Fibroblast of peridontal ligament (primary cell): ENCODE measurements around the gene ACP7.
"Not testable (repeated sequence)": the region's sequence is repeated elsewhere in the genome, so short reads cannot be mapped to it uniquely, and the experiment has no call there.

Source experiments
- DNase-seq: peaks from one replicate; pipeline ENCODE4 v3.0.0-alpha.2; 2010; ENCODE audit errors: extremely low read depth

The ACP7 gene

DNA sequence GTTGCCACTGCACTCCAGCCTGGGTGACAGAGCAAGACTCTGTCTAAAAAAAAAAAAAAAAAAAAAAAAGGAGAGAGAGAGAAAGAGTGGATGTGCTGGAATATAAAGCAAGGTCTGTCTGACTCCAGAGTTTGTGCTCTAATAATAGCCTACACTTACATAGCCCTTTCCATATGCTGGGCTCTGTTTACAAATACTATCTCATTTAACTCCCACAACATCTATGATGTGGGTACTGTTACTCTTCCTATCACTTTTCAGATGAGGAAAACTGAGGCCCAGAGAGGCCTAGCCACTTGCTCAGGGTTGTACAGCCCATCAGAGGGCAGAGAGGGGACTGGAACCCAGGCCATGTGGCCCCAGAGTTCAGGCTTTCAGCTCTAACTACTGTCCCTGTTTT is 25.5 kb downstream of the ACP7 start:
- DNase-seq, result no peak

- DNase-seq, result no peak
Observed at GRCh38 chr19:39110263-39110967, 26.2 kb downstream of the ACP7 start.

GRCh38 chr19:39111593-39112199 is 27.5 kb downstream of the ACP7 start:
- no peak for DNase-seq

DNA sequence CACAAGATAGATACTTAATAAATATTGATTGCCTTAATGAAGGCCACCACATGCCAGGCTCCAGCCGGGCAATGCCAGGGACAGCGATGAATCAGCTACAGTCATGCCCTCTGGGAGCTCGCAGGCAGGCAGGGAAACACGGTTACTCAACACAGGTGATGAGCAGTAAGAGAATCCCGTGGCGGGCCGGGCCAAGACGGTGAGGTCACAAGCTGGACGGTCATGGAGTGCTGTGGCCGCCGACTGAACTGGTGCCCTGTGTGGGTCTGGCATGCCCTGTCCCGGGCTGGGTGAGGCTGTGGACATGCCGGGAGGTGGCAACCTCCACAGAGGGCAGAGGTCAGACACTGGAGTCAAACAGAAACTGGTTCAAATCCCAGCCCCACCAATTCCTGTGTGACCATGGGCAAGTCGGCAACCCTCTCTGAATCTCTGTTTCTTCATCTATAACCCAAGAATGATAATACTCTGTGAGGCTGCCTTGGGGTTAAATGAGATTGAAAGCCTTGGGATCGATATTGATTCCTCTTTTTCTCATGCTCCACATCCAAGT is 28.2 kb downstream of the ACP7 start:
- no peak for DNase-seq

DNA sequence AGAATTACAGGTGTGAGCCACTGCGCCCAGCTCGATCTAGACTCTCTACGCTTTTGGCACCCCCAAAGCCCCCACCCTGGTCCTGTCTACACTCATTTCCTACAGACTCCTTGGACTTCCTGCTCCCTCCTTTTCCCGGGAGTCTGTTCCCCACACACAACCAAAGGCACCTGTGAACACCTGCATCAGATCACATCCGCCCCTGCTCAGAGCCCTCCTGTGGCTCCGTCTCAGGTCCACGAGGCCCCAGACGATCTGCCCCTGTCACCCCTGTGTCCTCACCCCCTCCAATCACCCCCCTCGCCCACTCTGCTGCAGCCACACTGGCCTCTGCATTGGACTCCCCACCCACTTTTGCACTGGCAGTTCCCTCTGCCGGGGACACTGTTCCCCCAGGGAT is 29.0 kb downstream of the ACP7 start:
- DNase-seq, result no peak

GRCh38 chr19:39115105-39115847 is 31.1 kb downstream of the ACP7 start:
- no peak for DNase-seq

- DNase-seq, result not testable (repeated sequence)
Observed at GRCh38 chr19:39117023-39117422, 32.9 kb downstream of the ACP7 start.

GRCh38 chr19:39119830-39120229 is 35.7 kb downstream of the ACP7 start:
- no peak for DNase-seq

DNA sequence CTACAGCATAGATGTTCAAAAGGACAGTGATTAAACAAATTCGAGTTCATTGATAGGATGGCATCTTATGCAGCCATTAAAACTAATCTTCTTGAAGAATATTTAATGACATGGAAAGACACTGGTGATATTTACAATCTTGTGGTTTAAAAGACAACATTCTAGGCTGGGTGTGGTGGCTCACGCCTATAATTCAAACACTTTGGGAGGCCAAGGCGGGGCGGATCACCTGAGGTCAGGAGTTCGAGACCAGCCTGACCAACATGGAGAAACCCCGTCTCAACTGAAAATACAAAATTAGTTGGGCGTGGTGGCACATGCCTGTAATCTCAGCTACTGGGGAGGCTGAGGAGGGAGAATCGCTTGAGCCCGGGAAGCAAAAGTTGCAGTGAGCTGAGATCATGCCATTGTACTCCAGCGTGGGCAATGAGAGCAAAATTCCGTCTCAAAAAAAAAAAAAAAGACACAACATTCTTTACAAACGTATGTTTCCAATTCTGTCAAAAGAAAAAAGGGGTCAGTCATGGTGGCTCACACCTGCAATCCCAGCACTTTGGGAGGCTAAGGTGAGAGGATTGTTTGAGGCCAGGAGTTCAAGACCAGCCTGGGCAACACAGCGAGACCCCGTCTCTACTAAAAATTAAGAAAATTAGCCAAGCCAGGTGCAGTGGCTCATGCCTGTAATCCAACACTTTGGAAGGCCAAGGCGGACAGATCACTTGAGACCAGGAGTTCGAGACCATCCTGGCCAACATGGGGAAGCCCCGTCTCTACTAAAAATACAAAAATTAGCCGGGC is 39.0 kb downstream of the ACP7 start:
- no peak for DNase-seq

DNA sequence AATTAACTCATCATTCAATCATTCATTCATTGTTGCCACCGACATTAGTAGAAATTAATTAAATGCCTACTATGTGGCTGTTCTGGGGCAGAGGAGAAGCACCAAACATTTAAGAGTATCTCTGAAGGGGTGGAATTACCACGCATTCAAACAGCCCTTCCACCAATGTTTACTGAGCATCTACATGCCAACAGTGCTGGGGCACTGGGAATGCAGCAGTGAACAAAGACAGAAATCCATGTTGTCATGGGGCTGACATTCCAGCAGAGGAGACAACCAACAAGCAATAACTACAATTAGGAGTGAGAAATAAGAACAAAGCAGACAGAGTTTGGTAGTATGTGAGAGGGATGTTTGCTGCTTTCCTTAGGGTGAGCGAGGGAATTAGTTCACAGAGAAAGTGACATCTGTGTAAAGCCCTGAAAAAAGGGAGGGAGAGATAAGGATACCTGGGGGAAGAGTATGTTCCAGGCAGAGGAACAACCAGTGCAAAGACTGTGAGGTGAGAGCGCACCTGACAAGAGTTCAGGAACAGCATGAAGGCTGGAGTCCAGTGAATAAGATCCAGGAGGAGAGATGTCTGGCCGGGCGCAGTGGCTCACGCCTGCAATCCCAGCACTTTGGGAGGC is 40.1 kb downstream of the ACP7 start:
- no peak for DNase-seq

DNA sequence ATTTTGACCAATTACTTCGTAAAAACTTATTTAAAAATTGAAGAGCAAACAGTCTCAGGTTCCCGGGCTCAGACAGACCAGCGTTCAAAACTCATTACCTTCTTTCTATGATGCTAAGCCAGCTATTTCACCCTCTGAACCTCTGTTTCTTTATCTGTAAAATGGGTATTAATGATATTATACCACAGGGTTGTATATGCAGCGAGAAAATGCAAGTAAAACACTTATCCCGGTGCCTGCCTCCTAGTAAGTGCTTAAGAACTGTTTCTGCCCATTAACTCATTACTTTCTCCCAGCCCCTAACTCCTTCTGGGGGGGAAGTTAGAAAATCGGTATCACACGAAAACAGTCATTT is 41.0 kb downstream of the ACP7 start:
- no peak for DNase-seq

- DNase-seq, result peak; percentile 95
Observed at GRCh38 chr19:39125554-39126311, 41.6 kb downstream of the ACP7 start, which contains the start of gene PAK4. Gene PAK4 (plus strand): TSS chr19:39125786. CDS start chr19:39169554, 43,768 bp downstream.

GRCh38 chr19:39126312-39127187 is 42.4 kb downstream of the ACP7 start:
- DNase-seq, result peak; percentile 43

DNA sequence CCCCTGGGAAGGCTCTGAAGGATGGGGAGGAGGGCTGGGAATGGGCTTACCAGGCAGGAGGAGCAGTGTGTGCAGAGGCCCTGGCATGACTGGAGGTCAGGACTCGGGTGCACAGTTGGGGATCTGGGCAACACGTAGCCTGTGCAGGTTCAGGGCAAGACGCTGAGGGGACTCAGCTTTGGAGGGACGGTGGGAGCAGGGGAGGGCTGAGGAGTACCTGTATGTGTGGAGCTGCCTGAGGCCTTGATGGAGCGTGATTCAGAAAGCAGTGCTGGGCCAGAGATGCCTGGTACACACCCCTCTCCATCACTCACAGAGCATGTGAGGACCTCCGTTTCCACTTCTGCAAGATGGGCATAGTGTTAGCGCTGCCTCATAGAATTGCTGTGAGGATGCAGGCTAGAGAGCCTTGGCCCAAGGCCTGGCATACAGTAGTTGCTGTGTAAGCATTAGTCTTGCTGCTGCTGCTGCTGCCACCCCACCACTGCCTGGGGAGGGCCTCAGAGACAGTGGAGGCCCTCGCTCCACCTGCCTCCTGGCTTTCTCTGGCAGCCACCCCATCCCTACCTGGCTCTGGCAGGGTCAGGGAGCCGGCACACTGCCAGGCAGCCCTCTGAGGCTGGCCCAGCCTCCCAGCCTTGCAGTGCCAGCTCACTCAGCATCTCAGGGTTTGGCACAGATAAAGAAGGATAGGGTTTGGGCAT is 43.8 kb downstream of the ACP7 start:
- no peak for DNase-seq

DNA sequence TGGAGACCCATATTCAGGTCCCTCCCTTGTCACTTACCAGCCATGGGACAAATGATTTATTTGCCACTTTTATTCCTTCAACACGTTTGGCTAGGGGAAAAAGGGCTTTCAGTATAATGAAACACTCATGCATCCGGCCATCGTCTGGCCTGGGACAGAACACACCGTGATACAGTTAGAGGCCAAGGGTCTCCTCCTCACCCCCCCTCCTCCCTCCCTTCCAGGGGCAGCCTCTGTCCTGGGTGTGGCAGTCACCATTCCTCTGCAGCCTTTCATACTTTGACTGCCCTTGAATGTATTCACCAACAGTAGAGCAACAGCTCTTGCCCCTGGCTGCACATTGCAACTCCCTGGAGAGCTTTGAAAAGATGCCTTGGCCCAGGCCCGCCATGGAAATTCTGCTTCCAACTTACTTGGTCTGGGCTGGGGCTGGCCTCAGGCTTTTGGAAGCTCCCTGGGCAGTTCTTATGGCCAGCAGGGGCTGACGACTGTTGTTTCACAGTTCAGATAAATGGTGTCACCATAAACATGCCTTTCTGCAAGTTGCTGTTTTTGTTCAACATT is 44.4 kb downstream of the ACP7 start:
- DNase-seq, result peak; percentile 27

DNA sequence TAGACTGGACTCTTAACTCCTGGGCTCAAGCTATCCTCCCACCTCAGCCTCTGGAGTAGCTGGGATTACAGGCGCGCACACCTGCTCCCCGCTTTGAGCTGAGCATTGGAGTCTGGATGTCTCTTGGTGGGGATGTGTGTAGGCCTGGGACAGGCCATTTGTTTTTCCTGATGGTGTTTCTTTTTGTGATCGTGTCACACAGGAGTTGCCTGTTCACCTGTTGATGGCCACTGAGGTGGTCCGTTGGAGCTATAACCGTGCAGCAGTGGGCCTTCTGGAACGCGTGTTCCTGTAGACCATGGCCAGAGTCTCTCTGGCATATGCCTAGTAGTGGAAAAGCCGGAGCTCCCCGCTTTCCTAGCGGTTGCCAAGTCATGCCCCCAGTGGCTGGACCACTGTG is 44.9 kb downstream of the ACP7 start:
- no peak for DNase-seq

- no peak for DNase-seq
Observed at GRCh38 chr19:39130337-39131254, 46.4 kb downstream of the ACP7 start.
